GM18507 (cell line): ENCODE data around the gene TMEM120A.

Experiments
- DNase-seq: peaks from one replicate; pipeline ENCODE4 v3.0.0; 2011; ENCODE audit warnings: low read depth; ENCODE audit not compliant: insufficient read length; ENCODE audit errors: extremely low spot score
- FAIRE-seq: peaks from 2 replicates; lab custom pipeline; 2011; peaks lifted over from hg19 to GRCh38; lab: Jason Lieb, UNC

The TMEM120A gene

DNA sequence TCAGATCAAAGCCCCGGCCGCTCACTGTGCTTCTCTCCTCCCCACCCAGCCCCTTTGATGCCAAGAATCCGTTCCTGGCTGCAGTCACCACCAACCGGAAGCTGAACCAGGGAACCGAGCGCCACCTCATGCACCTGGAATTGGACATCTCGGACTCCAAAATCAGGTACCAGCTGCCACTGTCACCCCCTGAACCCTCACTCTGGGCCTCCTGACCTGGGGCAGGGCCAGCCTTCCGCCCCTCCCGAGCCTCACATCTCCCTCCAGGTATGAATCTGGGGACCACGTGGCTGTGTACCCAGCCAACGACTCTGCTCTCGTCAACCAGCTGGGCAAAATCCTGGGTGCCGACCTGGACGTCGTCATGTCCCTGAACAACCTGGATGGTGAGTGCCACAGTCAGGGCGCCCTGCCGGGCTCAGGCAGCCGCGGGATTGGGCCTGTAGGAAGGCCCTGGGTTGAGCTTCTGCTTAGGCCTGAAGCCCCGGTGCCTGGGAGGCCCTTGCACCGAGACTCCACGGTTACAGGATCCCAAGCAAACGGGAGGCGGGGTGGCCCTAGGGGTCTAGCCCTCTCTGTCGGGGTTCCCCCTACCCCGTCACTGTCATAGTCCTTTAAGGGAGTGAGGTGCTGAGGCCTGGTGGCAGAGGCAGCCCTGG lies 10.8 kb downstream of the TMEM120A start:
- no peak for FAIRE-seq
- DNase-seq, result no peak

- DNase-seq (no peak), FAIRE-seq (no peak)
Measured at GRCh38 chr7:75982306-75983064, 11.9 kb downstream of the TMEM120A start.

DNA sequence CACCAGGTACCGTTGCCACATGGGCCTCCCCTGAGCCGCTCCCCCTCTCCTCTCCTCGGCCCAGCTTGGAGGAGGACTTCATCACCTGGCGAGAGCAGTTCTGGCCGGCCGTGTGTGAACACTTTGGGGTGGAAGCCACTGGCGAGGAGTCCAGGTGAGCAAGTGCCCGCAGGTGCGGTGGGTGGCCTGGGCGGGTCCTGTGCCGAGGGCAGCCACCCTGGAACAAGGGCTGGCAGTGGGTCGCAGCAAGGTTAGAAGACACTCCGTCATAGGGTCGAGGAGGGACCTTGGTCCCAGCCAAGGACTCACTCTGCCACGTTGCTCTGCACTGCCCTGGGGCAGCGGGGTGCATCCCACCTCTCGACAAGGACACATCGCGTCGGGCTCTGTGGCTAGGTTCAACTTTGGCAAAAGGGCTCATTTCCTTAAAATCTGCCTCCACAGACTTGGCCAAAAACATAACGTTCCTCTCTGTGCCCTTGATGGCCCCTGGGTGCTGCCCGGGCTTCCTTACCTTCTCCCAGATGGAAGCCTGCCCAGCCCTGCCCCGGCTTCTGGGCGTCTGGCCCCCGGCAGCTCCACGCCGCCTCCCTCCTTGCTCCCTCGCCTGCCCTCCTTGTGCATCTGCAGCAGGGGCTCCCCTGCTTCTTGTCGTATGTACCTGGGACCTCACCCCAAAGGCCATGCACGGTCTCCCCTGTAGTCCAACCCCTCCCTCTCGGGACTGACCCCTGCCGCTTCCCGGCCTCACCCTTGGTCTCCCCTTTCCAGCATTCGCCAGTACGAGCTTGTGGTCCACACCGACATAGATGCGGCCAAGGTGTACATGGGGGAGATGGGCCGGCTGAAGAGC lies 12.7 kb downstream of the TMEM120A start:
- DNase-seq, result no peak
- FAIRE-seq, result no peak

- no peak for FAIRE-seq
- DNase-seq, result no peak
Measured at GRCh38 chr7:75981203-75981452, 13.3 kb downstream of the TMEM120A start.

DNA sequence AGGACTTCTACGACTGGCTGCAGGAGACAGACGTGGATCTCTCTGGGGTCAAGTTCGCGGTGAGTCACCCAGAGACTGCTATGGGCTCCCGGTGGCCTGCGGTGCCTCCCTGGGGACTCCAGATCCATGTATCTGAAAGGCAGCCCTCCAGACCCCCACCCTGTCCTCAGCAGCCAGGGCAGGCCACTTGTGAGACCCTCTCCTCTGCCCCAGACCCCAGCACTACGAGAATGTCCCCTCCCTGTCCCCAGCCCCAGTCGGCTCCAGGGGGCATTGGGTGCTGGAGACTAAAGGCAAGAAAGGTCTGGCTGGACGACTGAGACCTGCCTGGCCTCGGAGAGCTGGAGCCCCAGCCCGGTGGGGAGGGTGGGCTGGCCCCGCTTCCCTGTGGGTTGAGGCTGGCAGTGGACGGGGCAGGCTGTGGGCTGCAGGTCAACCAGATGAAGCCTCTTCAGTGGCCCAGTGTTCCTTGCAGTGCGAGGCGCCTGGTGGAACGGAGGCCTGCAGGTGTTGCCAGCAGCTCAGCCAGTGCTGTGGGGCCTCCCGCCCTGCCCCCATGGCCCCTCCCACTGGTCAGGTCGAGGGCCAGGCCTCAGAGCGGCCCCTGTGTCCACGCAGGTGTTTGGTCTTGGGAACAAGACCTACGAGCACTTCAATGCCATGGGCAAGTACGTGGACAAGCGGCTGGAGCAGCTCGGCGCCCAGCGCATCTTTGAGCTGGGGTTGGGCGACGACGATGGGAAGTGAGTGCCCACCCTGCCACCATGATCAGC lies 13.8 kb downstream of the TMEM120A start:
- FAIRE-seq (no peak), DNase-seq (no peak)

DNA sequence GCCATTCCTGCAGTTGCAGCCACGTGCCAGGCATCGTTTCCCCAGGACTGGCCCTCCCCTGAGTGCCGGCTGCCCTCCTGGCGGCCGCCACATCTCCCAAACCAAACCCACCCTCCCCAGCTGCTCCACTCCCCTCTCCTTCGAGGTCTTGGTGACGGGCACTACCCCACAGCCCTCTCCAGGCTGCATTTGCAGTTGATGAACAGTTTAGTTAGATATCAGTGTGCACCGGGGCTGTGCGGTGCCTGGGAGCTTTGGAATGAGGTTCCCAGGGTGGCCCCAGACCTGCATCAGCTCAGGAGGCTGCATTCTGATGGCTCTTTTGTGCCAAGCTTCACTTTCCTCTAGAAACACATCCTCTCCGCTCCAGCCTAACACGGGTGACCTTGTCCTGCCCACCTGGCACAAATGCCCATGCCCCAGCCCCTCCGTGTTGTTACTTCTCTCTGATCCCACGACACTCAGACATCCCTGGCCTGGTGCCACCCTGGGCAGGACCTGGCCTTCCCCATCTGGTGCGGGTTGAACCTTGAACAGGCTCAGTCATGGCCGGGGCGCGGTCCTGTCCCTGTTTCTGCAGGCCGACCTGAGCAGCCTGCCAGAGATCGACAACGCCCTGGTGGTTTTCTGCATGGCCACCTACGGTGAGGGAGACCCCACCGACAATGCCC lies 14.5 kb downstream of the TMEM120A start:
- no peak for FAIRE-seq
- DNase-seq, result no peak

DNA sequence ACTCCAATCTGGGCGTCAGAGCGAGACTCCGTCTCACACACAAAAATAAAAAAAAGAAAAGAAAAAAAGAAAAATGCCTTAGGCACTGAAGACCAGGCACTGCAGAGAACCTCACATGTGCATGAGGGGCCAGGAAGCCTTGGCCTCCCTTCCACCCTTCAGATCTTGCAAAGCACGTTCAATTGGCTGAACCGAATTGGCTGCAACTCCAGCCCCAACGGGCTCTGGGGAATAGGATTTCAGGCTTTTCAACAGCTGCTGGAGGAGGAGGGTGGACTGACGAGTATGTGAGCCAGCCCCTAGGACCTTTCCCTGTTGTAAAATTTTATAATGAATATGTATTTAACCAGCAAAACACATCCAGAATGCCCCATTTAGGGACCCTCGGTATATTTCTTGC lies 16.7 kb downstream of the TMEM120A start:
- no peak for FAIRE-seq
- no peak for DNase-seq

DNA sequence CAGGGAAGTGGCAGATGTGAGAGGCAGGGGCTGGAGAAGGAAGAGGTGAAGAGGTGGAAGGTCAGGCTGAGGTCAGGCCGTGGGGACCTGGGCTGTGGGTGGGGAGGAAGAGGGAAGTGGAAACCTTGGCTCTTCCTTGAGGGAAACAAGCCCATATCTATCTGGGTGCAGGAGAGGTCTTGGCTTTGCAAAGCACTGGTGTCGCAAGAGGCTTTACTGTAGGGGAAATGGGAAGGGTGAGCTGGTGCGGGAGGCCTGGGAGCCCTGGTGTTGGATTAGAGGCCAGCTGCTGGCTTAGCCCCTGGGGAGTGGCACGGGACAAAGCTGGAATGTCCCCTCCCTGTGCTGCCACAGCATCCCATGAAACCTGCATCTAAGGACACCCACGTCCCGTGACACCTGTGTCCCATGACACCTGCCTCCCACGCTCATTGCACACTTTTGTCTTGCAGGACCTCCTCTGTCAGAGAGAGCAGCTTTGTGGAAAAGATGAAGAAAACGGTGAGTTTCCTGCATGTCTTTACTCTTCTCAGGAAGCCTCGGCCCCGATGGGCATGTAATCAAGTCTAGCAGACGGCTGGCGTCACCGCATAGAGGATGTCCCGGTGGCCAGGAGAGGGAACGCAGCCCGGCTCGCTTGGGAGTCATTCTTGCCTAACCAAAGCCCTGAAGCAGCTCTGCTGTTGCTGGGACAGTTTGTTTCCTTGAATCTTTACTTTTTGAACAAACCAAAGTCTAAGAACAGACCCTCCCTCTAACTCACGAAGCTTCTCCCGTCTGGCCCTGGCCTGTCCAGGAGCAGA lies 22.2 kb downstream of the TMEM120A start:
- FAIRE-seq (no peak), DNase-seq (no peak)

DNA sequence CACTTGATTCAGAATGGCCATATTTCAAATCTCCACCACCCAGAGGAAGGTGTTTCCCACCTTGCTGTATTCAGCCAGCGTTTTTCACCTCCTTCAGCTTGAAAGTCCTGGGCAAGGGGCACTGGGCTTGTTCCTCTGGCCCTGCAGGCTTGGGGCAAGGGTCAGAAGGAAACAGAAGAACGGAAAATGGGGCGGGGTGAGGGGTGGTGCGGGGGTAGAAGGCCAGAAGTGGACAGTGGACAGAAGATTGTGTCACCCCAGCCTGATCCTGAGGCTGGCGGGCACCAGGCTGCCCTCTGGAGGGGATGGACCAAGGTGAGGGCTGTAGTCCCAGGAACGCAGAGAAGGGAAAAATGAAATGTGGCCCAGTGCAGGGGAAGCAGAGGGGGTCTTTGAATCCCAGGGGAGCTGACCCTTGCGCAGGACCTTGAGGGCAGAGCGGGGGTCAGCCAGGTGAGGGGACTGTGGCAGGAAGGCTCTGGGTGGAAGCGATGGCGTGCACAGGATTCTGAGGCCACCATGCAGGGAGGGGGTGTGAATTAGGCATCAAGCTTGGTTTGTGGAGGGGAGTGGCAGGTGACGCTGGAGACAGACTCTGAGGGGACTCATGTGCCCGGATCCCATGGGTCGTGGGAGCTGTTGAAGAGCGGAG lies 23.0 kb downstream of the TMEM120A start:
- FAIRE-seq, result no peak
- DNase-seq, result no peak

DNA sequence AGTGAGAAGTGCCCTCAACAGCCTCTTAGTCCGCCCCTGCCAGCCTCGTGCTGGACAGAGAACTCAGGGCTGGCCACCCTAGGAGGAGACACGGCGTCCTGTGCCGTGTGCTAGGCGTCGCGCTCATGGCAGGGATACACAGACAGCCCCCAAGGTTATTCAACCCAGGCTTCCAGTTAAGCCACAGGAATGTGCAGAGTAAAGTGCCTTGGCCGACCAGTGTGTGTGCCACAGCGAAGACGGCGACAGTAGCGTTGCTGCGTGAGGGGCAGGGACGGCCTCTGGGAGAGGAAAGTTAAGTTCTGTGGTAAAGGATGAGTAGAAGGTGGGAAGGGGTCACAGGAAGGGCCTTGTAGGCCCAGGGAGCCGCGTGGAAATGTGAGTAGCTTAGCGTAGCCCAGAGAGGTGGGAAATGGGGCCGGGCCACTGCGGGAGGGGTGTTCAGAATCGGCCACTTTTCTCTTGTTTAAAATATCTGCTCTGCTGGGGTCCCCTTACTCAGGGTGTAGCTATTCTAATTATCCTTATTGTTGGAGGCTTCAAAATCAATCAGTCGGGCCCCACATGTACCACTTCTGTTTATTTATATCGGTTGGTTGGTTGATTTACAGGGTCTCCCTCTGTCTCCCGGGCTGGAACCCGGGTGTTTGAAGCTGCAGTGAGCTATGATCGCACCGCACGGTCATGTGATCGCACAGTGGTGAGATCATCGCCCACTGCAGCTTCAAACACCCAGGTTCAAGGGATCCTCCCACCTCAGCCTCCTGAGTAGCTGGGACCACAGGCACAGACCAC lies 24.5 kb downstream of the TMEM120A start:
- DNase-seq (no peak), FAIRE-seq (no peak)

- no peak for DNase-seq
- no peak for FAIRE-seq
Measured at GRCh38 chr7:75969182-75969581, 25.2 kb downstream of the TMEM120A start.

- no peak for FAIRE-seq
- no peak for DNase-seq
Measured at GRCh38 chr7:75968561-75969001, 25.8 kb downstream of the TMEM120A start.

GRCh38 chr7:75968012-75968411 lies 26.4 kb downstream of the TMEM120A start:
- FAIRE-seq, result no peak
- DNase-seq, result no peak

DNA sequence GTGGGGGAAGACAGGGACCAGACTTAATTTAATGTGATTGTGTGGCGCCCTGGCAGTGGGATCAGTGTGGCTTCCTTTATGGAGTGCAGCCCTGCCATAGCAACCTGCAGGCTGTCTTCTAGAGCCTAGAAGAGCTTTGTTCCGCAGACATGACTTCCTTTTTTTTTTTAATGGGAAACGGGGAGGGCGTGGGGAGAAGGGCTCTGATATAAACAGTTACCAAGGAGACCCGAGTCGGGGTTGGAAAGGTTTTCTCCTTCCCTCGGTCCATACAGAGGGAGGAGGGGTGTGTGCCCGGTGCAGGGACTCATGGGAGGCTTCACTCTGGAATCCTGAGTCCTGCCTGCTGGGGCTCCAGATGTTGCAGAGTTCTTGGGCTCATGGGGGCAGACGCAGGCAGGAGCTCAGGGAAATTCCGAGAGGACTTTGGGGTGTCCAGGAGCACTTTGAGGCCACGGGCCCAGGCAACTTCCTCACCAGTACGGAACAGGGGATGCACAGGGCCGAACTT lies 26.9 kb downstream of the TMEM120A start:
- no peak for FAIRE-seq
- no peak for DNase-seq

- DNase-seq, result no peak
- no peak for FAIRE-seq
Measured at GRCh38 chr7:75967055-75967454, 27.3 kb downstream of the TMEM120A start.

GRCh38 chr7:75966190-75966961 lies 28.0 kb downstream of the TMEM120A start:
- no peak for DNase-seq
- no peak for FAIRE-seq
